ENCODE results near the gene ZBTB24.

DNA sequence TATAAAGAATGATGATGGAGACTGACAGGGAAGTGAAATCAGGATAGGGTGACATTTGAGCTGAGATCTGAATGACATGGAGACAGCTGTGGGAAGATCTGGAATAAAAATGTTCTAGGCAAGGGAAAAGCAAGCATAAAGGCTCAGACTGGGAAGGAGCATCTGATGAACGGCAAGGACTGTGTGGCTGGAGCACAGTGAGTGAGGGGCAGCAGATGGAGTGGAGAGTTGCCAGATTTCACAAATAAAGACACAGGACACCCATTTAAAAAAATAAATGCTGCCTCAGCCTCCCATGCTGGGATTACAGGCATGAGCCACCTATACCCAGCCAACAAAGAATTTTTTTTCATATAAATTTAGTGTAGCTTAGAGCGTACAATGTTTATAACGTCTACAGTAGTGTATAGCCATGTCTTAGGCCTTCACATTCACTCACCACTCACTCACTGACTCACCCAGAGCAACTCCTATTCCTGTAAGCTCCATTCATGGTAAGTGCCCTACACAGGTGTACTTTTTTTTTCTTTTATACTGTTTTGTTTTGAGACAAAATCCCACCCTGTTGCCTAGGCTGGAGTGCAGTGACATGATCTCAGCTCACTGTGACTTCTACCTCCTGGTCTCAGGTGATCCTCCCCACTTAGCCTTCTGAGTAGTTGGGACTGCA, 2.4 kb upstream of the ZBTB24 start:
- TF ChIP-seq, protein P1, sequence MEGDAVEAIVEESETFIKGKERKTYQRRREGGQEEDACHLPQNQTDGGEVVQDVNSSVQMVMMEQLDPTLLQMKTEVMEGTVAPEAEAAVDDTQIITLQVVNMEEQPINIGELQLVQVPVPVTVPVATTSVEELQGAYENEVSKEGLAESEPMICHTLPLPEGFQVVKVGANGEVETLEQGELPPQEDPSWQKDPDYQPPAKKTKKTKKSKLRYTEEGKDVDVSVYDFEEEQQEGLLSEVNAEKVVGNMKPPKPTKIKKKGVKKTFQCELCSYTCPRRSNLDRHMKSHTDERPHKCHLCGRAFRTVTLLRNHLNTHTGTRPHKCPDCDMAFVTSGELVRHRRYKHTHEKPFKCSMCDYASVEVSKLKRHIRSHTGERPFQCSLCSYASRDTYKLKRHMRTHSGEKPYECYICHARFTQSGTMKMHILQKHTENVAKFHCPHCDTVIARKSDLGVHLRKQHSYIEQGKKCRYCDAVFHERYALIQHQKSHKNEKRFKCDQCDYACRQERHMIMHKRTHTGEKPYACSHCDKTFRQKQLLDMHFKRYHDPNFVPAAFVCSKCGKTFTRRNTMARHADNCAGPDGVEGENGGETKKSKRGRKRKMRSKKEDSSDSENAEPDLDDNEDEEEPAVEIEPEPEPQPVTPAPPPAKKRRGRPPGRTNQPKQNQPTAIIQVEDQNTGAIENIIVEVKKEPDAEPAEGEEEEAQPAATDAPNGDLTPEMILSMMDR (IDR thresholded peaks at IDR 0.05 in 8 of 11, conservative IDR thresholded peaks at IDR 0.05 in 3 of 11) = no peak
- TF ChIP-seq POLR2A (IDR thresholded peaks at IDR 0.05) = no peak

All from spleen (tissue), 7 donors.